ENCODE measurements around the gene DENND1B.

DNA sequence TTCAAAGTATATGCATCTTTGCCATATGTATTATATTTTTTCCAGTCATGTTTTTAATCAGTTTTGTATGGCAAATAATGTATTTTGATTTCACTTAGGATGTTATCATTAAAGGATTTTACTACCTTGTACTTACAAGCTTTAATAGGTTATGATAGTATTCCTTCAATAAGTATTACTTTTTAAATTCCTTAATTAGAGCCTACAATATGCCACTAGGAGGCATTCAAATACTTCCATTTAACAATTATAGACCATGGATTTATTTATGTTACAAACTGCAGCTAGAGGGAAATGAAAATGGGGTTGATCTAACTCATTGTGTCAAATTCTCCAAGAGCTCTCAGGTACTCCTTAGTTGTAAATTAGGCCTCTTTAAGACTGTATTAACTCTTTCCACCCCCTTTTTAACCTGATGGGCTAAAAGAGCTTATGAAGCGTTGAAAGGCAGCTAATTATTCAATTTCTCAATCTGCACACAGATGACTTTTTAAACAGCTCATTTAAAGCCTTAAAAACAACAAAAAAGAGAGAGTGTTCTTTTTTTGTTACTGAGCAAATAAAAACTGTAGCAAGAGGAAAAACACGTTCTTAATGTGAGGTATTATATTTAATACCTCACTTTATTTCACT, 156.2 kb downstream of the DENND1B start:
- peak; percentile 62 for TF ChIP-seq CTCF (conservative IDR thresholded peaks at IDR 0.05)
- no peak for TF ChIP-seq EZH2 (IDR thresholded peaks at IDR 0.05; ENCODE audit: low read depth)
